HG03039 (cell line): ENCODE results near the gene A3GALT2.

Source experiments
- ATAC-seq: cut with Tn5 transposase; IDR thresholded peaks from one replicate; pipeline ENCODE4 v1.9.1; 2021; ENCODE audit warnings: mild to moderate bottlenecking, moderate library complexity; ENCODE audit not compliant: unreplicated experiment

A3GALT2 gene

GRCh38 chr1:33257207-33257771, 63.6 kb downstream of the A3GALT2 start:
- ATAC-seq = no peak
